NT2/D1 (cell line): ENCODE results near the gene AHSG.

Experiments
- SUZ12 ChIP-seq: IDR thresholded peaks from 2 replicates; pipeline ENCODE4 v1.6.1; 2011; ENCODE audit not compliant: insufficient read length, insufficient read depth; ENCODE audit errors: extremely low read depth
- YY1 ChIP-seq: IDR thresholded peaks from 2 replicates; pipeline ENCODE4 v1.6.1; 2011; ENCODE audit not compliant: insufficient read length, insufficient read depth

- no peak for TF ChIP-seq SUZ12
- TF ChIP-seq YY1, result no peak
Observed at GRCh38 chr3:186614597-186615483, 2.0 kb downstream of the AHSG start.
